Right renal cortex interstitium (tissue), 3 donors: ENCODE data around the gene MAZ. TPM values are rescaled to one million over a fixed set of nuclear protein-coding genes. Genes with fewer than 3 reads are reported as not detected.
"Not testable (repeated sequence)": the region's sequence is repeated elsewhere in the genome, so short reads cannot be mapped to it uniquely, and the experiment has no call there.

Source experiments
- DNase-seq, 3 donors: peaks; one replicate each; pipeline ENCODE4 v3.0.0-alpha.2; 2013; ENCODE audit warnings: low read depth in 3 of 3, low spot score in 2 of 3
- polyA plus RNA-seq, 3 donors: library from polyadenylated mRNA; unstranded; fragments of 120-200 nt; gene quantifications; one replicate each; pipeline ENCODE4 v1.2.1, GENCODE V29; 2013; ENCODE audit not compliant: insufficient read length in 3 of 3

Gene MAZ
- polyA plus RNA-seq, 3 donors, result 273 to 320 (median 302) TPM

GRCh38 chr16:29784157-29784556 lies 22.2 kb upstream of the MAZ start:
- no peak for DNase-seq

DNA sequence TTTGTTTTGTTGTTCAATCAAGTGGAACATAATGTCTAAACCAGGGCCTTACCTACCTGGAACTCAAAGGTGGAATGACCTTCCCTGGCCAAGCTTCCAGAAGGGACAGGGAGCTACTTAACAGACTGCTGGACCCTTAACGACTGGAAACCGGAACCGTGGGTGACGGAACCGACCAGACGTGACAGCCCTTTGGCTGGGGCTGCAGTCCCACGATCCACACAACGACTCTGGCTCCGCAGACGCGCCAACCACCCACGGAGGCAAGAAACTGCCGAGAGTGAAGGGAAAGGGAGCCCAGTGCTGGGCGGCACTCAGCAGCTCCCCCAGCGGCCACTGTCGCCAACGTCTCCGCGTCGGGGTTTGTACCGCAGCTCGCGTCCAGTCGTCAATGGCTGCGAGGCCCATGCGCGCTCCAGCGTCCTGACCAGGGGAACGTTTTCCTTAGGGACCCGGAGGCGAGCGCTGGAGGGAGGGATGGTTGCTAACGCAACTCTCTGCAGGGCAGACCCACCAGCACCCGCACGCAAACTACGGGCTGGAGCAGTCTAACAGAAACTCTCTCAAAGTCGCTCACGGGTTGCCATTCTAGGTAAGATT lies 21.3 kb upstream of the MAZ start:
- peak in 1 of 3 donors; percentile 53 for DNase-seq

- DNase-seq, result not testable (repeated sequence)
Measured at GRCh38 chr16:29787155-29787554, 19.2 kb upstream of the MAZ start.

GRCh38 chr16:29789775-29790182 lies 16.6 kb upstream of the MAZ start:
- no peak for DNase-seq

GRCh38 chr16:29790183-29790948 lies 16.0 kb upstream of the MAZ start, which contains the start of gene KIF22:
TSS of gene KIF22 (plus strand) at chr16:29790751. CDS start at chr16:29790760, 9 bp downstream.
- peak; percentile 97 to 98 (median 97) for DNase-seq

- no peak for DNase-seq
Measured at GRCh38 chr16:29790949-29791844, 15.1 kb upstream of the MAZ start.

- DNase-seq, result no peak
Measured at GRCh38 chr16:29791845-29792807, 14.2 kb upstream of the MAZ start.

DNA sequence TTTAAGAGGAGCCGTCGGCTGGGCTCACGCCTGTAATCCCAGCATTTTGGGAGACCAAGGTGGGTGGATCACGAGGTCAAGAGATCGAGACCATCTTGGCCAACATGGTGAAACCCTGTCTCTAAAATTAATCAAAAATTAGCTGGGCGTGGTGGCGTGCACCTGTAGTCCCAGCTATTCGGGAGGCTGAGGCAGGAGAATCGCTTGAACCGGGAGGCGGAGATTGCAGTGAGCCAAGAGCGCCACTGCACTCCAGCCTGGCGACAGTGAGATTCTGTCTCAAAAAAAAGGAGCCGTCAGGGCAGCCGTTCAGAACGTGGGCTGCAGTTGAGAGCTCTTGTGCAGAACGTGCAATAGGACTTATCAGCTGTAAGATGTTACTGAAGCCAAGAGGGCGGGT lies 13.2 kb upstream of the MAZ start:
- DNase-seq, result not testable (repeated sequence)

DNA sequence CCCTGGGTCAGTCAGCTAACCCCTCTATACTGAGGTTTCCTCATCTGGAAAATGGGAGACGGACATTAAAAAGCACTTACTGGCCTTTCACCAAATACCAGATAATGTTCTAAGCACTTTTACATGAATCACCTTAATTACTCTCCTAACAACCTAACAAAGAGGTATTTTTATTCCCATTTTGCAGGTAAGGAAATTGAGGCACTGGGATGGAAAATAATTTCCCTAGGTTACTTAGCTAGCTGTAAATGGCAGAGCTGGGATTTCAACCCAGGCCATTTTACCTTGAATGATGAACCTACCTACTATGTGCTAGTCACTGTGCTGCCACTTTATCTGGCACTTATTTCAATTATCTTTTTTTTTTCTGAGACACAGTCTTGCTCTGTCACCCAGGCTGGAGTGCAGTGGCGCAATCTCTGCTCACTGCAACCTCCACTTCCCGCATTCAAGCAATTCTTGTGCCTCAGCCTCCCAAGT lies 12.1 kb upstream of the MAZ start:
- no peak for DNase-seq

- DNase-seq, result no peak
Measured at GRCh38 chr16:29802416-29802935, 3.9 kb upstream of the MAZ start.

DNA sequence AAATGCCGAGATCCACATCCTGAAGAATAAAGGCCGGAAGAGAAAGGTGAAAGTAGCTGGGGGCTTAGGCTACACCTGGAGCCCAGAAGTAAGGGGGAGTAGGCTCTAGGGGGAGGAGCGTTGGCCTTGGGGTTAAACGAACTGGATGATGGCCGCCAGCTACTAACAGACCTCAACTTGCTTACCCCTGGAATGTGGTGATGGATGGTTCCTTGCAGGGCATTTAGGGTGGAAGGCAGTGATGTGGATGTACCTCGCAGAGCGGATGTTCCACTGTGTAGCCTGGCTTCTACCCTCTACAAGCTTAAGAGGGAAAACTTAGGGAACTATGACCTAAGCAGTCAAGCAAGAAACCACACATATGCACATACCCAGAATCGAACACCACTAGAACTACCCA lies 2.3 kb upstream of the MAZ start:
- no peak for DNase-seq

DNA sequence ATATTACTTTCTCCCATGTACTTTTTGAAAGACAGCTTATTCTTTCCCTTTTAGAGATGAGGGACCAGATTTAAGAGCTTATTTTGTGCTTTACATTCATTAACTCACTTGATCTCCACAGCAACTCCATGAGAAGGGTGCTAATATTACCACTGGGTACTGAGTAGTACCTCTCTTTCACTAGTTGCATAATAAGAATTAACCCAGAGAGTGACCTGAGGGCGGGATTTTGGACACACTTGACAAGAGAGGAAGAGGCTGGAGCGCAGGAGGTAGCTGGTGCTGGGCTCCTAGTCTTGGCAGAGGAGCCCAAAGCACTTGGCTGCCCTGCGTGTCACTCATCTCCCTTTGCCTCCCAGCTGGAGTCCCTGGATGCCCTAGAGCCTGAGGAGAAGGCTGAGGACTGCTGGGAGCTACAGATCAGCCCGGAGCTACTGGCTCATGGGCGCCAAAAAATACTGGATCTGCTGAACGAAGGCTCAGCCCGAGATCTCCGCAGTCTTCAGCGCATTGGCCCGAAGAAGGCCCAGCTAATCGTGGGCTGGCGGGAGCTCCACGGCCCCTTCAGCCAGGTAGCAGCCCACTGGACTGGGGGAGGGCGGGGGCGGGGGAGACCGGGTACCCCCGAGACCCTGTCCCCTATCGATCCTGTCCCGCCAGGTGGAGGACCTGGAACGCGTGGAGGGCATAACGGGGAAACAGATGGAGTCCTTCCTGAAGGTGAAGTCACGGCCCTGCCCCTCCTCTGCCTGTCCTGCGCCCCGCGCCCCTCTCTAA lies 1.7 kb upstream of the MAZ start:
- DNase-seq, result no peak

- peak; percentile 85 to 93 (median 89) for DNase-seq
Measured at GRCh38 chr16:29805232-29806098, 864 bp upstream of the MAZ start.

DNA sequence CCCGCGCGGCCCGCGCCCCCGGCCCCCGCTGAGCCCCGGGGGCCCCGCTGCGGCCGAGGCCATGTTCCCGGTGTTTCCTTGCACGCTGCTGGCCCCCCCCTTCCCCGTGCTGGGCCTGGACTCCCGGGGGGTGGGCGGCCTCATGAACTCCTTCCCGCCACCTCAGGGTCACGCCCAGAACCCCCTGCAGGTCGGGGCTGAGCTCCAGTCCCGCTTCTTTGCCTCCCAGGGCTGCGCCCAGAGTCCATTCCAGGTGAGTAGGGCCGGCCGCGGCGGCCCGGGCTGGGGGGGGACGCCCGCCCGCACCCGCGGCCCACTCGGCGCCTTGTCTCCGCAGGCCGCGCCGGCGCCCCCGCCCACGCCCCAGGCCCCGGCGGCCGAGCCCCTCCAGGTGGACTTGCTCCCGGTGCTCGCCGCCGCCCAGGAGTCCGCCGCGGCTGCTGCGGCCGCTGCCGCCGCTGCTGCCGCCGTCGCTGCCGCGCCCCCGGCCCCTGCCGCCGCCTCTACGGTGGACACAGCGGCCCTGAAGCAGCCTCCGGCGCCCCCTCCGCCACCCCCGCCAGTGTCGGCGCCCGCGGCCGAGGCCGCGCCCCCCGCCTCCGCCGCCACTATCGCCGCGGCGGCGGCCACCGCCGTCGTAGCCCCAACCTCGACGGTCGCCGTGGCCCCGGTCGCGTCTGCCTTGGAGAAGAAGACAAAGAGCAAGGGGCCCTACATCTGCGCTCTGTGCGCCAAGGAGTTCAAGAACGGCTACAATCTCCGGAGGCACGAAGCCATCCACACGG lies 504 bp downstream of the MAZ start:
- no peak for DNase-seq

GRCh38 chr16:29807426-29808218 lies 1.3 kb downstream of the MAZ start:
- peak in 2 of 3 donors; percentile 74 to 78 for DNase-seq

- no peak for DNase-seq
Measured at GRCh38 chr16:29808219-29808900, 2.0 kb downstream of the MAZ start.
